H1 (cell line): ENCODE results near the gene KCNH8. TPM values are rescaled to one million over a fixed set of nuclear protein-coding genes. Genes with fewer than 3 reads are reported as not detected.

Experiments used
- CTCF ChIA-PET: fragments of 300-600 bp; sonication (Branson Sonifier 250); formaldehyde crosslinking; loops from one replicate; lab custom pipeline; 2021; ENCODE audit not compliant: partially characterized antibody; lab: Charles Lee
- POLR2A ChIA-PET: fragments of 300-600 bp; sonication (Branson Sonifier 250); formaldehyde crosslinking; loops from one replicate; lab custom pipeline; 2021; ENCODE audit warnings: inconsistent platforms; ENCODE audit not compliant: partially characterized antibody; lab: Charles Lee
- DNase-seq, 2 experiments: peaks; one replicate each; pipeline versions ENCODE4 v3.0.0 to v3.0.0-alpha.2; 2010 to 2022; ENCODE audit warnings: low spot score in 2 of 2, low read depth in 1 of 2, mixed read lengths in 1 of 2
- FAIRE-seq: peaks from 2 replicates; lab custom pipeline; 2011; peaks lifted over from hg19 to GRCh38; lab: Jason Lieb, UNC
- H2AFZ ChIP-seq: 2 replicates; pipeline ENCODE4 v1.8.1; 2012; ENCODE audit warnings: low read length, inconsistent platforms
- H2AK5ac ChIP-seq: 2 replicates; pipeline ENCODE4 v1.6.1; 2013; ENCODE audit warnings: low read depth, low read length
- H2BK120ac ChIP-seq: replicated peaks from 2 replicates; pipeline ENCODE3; 2013; ENCODE audit warnings: low read depth, low read length, inconsistent platforms
- H2BK12ac ChIP-seq: 2 replicates; pipeline ENCODE4 v1.6.1; 2013; ENCODE audit warnings: low read depth, low read length
- H2BK15ac ChIP-seq: 2 replicates; pipeline ENCODE4 v1.6.1; 2013; ENCODE audit warnings: low read length
- H2BK20ac ChIP-seq: 2 replicates; pipeline ENCODE4 v1.6.1; 2013; ENCODE audit warnings: low read length
- H2BK5ac ChIP-seq: 2 replicates; pipeline ENCODE4 v1.6.1; 2013; ENCODE audit warnings: low read depth, low read length
- H3K14ac ChIP-seq: 2 replicates; pipeline ENCODE4 v1.6.1; 2013; ENCODE audit warnings: inconsistent platforms; ENCODE audit not compliant: insufficient read length
- H3K18ac ChIP-seq: 2 replicates; pipeline ENCODE4 v1.6.1; 2013; ENCODE audit warnings: low read length; ENCODE audit errors: extremely low read depth
- H3K23ac ChIP-seq: 2 replicates; pipeline ENCODE4 v1.6.1; 2013; ENCODE audit warnings: inconsistent platforms; ENCODE audit not compliant: insufficient read length
- H3K23me2 ChIP-seq: 2 replicates; pipeline ENCODE4 v1.6.1; 2013; ENCODE audit warnings: low read depth, low read length
- H3K27ac ChIP-seq: 2 replicates; pipeline ENCODE4 v1.6.1; 2011; ENCODE audit warnings: low read depth, low read length, inconsistent platforms
- H3K27me3 ChIP-seq, 4 experiments: replicated peaks in 1 of 4; 1 replicate in 1 of 4; 2 replicates in 3 of 4; pipeline versions ENCODE4 v1.6.1 to v1.8.1; 2011 to 2013; ENCODE audit warnings: low read length in 3 of 4, mild to moderate bottlenecking in 3 of 4, inconsistent platforms in 2 of 4, mixed read lengths in 2 of 4, moderate library complexity in 1 of 4; ENCODE audit not compliant: control insufficient read depth in 3 of 4, insufficient read depth in 3 of 4; ENCODE audit errors: extremely low read depth in 1 of 4
- H3K36me3 ChIP-seq, 4 experiments: 2 replicates each; pipeline versions ENCODE4 v1.6.1 to v1.8.1; 2011 to 2013; ENCODE audit warnings: mild to moderate bottlenecking in 4 of 4, low read length in 3 of 4, moderate library complexity in 2 of 4, control low read depth in 1 of 4, inconsistent platforms in 1 of 4; ENCODE audit not compliant: insufficient read depth in 4 of 4, control insufficient read depth in 2 of 4
- H3K4ac ChIP-seq: replicated peaks from 2 replicates; pipeline ENCODE3; 2013; ENCODE audit warnings: low read length, low read depth, mixed read lengths, inconsistent platforms; ENCODE audit not compliant: insufficient read length
- H3K4me1 ChIP-seq, 4 experiments: replicated peaks in 1 of 4; 1 replicate in 1 of 4; 2 replicates in 3 of 4; pipeline versions ENCODE4 v1.6.1 to v1.8.1; 2011 to 2013; ENCODE audit warnings: low read length in 3 of 4, inconsistent platforms in 2 of 4, mixed read lengths in 1 of 4; ENCODE audit not compliant: insufficient read depth in 4 of 4, control insufficient read depth in 3 of 4
- H3K4me2 ChIP-seq, 2 experiments: 2 replicates each; pipeline versions ENCODE4 v1.6.1 to v1.8.1; 2011 to 2013; ENCODE audit warnings: low read depth in 2 of 2, low read length in 2 of 2, control low read depth in 1 of 2, inconsistent platforms in 1 of 2, mild to moderate bottlenecking in 1 of 2; ENCODE audit not compliant: insufficient read depth in 1 of 2
- H3K4me3 ChIP-seq, 4 experiments: fragments of 200-600, 300-600 bp in 1 of 4; sonication (generic), shearing (Covaris generic), sonication (Bioruptor Twin) in 1 of 4; 2 replicates each; pipeline versions ENCODE4 v1.5.1 to v1.8.1; 2011 to 2016; ENCODE audit warnings: low read length in 4 of 4, low read depth in 3 of 4, control low read depth in 2 of 4, inconsistent platforms in 2 of 4, mild to moderate bottlenecking in 2 of 4, mixed read lengths in 1 of 4, moderate library complexity in 1 of 4; ENCODE audit not compliant: insufficient read depth in 2 of 4; ENCODE audit errors: extremely low read depth in 1 of 4
- H3K56ac ChIP-seq: replicated peaks from 2 replicates; pipeline ENCODE3; 2013; ENCODE audit warnings: low read depth, mild to moderate bottlenecking, mixed read lengths, low read length, inconsistent platforms; ENCODE audit not compliant: insufficient read length
- H3K79me1 ChIP-seq: 2 replicates; pipeline ENCODE4 v1.6.1; 2013; ENCODE audit warnings: low read depth, low read length, control low read depth
- H3K79me2 ChIP-seq, 2 experiments: 2 replicates each; pipeline versions ENCODE4 v1.6.1 to v1.8.1; 2012 to 2013; ENCODE audit warnings: low read length in 2 of 2, mild to moderate bottlenecking in 2 of 2, inconsistent platforms in 1 of 2; ENCODE audit not compliant: insufficient read depth in 2 of 2, control insufficient read depth in 1 of 2
- H3K9ac ChIP-seq, 4 experiments: replicated peaks in 1 of 4; 1 replicate in 1 of 4; 2 replicates in 3 of 4; pipeline versions ENCODE4 v1.6.1 to v1.8.1; 2011 to 2013; ENCODE audit warnings: low read depth in 3 of 4, low read length in 3 of 4, control low read depth in 2 of 4, mild to moderate bottlenecking in 2 of 4, moderate library complexity in 2 of 4, inconsistent platforms in 1 of 4; ENCODE audit errors: extremely low read depth in 1 of 4
- H3K9me3 ChIP-seq, 2 experiments: 2 replicates each; pipeline versions ENCODE4 v1.6.1 to v1.8.1; 2012 to 2013; ENCODE audit warnings: mild to moderate bottlenecking in 2 of 2, moderate library complexity in 2 of 2, control low read depth in 1 of 2, inconsistent platforms in 1 of 2, low read depth in 1 of 2, low read length in 1 of 2, mixed read lengths in 1 of 2; ENCODE audit not compliant: insufficient read depth in 2 of 2
- H4K20me1 ChIP-seq, 2 experiments: replicated peaks in 1 of 2; 2 replicates each; pipeline versions ENCODE3 to v1.8.1; 2011 to 2013; ENCODE audit warnings: inconsistent platforms in 2 of 2, low read length in 2 of 2, mild to moderate bottlenecking in 1 of 2; ENCODE audit not compliant: insufficient read depth in 2 of 2, control insufficient read depth in 1 of 2
- H4K5ac ChIP-seq: 2 replicates; pipeline ENCODE4 v1.6.1; 2013; ENCODE audit warnings: low read length, low read depth, mixed read lengths, inconsistent platforms; ENCODE audit not compliant: insufficient read length
- H4K8ac ChIP-seq: 2 replicates; pipeline ENCODE4 v1.8.0; 2013; ENCODE audit warnings: mild to moderate bottlenecking, moderate library complexity, low read length, inconsistent platforms; ENCODE audit not compliant: insufficient read depth; ENCODE audit errors: extremely low read depth
- H4K91ac ChIP-seq: replicated peaks from 2 replicates; pipeline ENCODE3; 2013; ENCODE audit warnings: low read length, mixed read lengths, inconsistent platforms; ENCODE audit not compliant: insufficient read length
- BCL11A ChIP-seq, 2 experiments: IDR thresholded peaks; one replicate each; pipeline ENCODE4 v1.6.1; 2011; ENCODE audit warnings: low read depth in 2 of 2, low read length in 2 of 2, mild to moderate bottlenecking in 2 of 2
- CBX5 ChIP-seq: fragments of 300-800, 300-1000 bp; sonication (generic); IDR thresholded peaks from 2 replicates; pipeline ENCODE4 v1.7.1; 2016; ENCODE audit warnings: antibody characterized with exemption, low read length, low read depth
- CEBPB ChIP-seq: IDR thresholded peaks from 2 replicates; pipeline ENCODE4 v1.6.1; 2012; ENCODE audit warnings: low read depth, low read length
- CHD1 ChIP-seq: IDR thresholded peaks from 2 replicates; pipeline ENCODE4 v1.6.1; 2012; ENCODE audit warnings: low read depth, low read length, improper control_type of control experiment
- FOSL1 ChIP-seq: IDR thresholded peaks from 2 replicates; pipeline ENCODE4 v1.6.1; 2011; ENCODE audit warnings: mild to moderate bottlenecking, low read depth, low read length, moderate library complexity; ENCODE audit not compliant: insufficient read depth
- GTF2F1 ChIP-seq: IDR thresholded peaks from 2 replicates; pipeline ENCODE4 v1.6.1; 2012; ENCODE audit warnings: low read depth, low read length, improper control_type of control experiment, borderline replicate concordance
- KDM5A ChIP-seq: fragments of 200-600 bp; IDR thresholded peaks from 2 replicates; pipeline ENCODE4 v1.7.1; 2012; ENCODE audit warnings: mild to moderate bottlenecking, low read length, inconsistent platforms, mixed read lengths
- SAP30 ChIP-seq: fragments of 300-600 bp; sonication (generic); IDR thresholded peaks from 2 replicates; pipeline ENCODE4 v1.7.1; 2012; ENCODE audit warnings: low read length, moderate library complexity, mild to moderate bottlenecking, inconsistent platforms; ENCODE audit not compliant: insufficient read depth, insufficient replicate concordance
- SRF ChIP-seq: IDR thresholded peaks from 2 replicates; pipeline ENCODE4 v1.6.1; 2011; ENCODE audit warnings: mild to moderate bottlenecking, low read depth, low read length, moderate library complexity
- TBP ChIP-seq: IDR thresholded peaks from 2 replicates; pipeline ENCODE4 v1.6.1; 2011; ENCODE audit warnings: low read depth, low read length, improper control_type of control experiment
- TCF12 ChIP-seq: IDR thresholded peaks from 2 replicates; pipeline ENCODE4 v1.6.1; 2011; ENCODE audit warnings: low read depth, mild to moderate bottlenecking, low read length
- YY1 ChIP-seq: IDR thresholded peaks from 2 replicates; pipeline ENCODE4 v1.6.1; 2011; ENCODE audit warnings: low read depth, mild to moderate bottlenecking, low read length
- WGBS, 2 experiments: shearing (Covaris generic) in 1 of 2; methylation state at CpG; one replicate each; pipeline versions ENCODE4 v1.1.6 to v1.1.7; 2013 to 2015; ENCODE audit warnings: low lambda C conversion rate in 2 of 2, mixed read lengths in 2 of 2, inconsistent platforms in 1 of 2, low coverage in 1 of 2, missing lambda C conversion rate in 1 of 2; ENCODE audit not compliant: insufficient replicate concordance in 2 of 2, insufficient coverage in 1 of 2, insufficient read length in 1 of 2; ENCODE audit errors: extremely low coverage in 1 of 2, missing lambda C conversion rate in 1 of 2; 5-methylcytosine and 5-hydroxymethylcytosine counted together
- polyA plus RNA-seq, 7 experiments: library from polyadenylated mRNA; depleted of rRNA in 3 of 7; stranded (reverse) in 5 of 7; unstranded in 2 of 7; fragments of >200 nt in 5 of 7; fragments of 200-250 nt in 2 of 7; gene quantifications; 1 replicate in 5 of 7; 2 replicates in 1 of 7; 4 replicates in 1 of 7; pipeline versions ENCODE4 v1.2.1 to v1.2.3, GENCODE V29; 2011 to 2013; ENCODE audit warnings: missing spikeins in 2 of 7, mixed read lengths in 2 of 7
- total RNA-seq: library from RNA; stranded (reverse); fragmentation: NEBNext Ultra II Directional; extraction: Animal tissue kit (Norgen Biotek cat#: 25700); gene quantifications from 2 replicates; pipeline ENCODE4 v1.2.1, GENCODE V29; 2021
- TF ChIP-seq, protein P1 (sequence below): IDR thresholded peaks from 2 replicates; pipeline ENCODE4 v1.6.1; 2011; ENCODE audit warnings: low read length, improper control_type of control experiment
- TF ChIP-seq, protein P2 (sequence below): IDR thresholded peaks from 2 replicates; pipeline ENCODE4 v1.6.1; 2012; ENCODE audit warnings: inconsistent platforms

The KCNH8 gene
- total and polyA plus RNA-seq, 2 of the 8 experiments (the other 6 are each of a cell fraction or from before 2014, with no cell fraction given), result 2.2 to 2.4 TPM

GRCh38 chr3:19489936-19490335 lies 341.6 kb downstream of the KCNH8 start:
- Histone ChIP-seq H2BK15ac (no peak overlapping the region), H4K5ac (no peak overlapping the region), H4K8ac (no peak overlapping the region), H3K23me2 (no peaks in the 10 kb centered on the region; the same call in 1 of the 2 replicates), H3K4me2 (no peak overlapping the region), H3K27ac (no peak overlapping the region), H3K36me3 (no peaks in the 10 kb centered on the region), H2BK5ac (no peak overlapping the region), H2BK120ac (no peak overlapping the region), H2AK5ac (no peak overlapping the region), H3K79me1 (no peaks in the 10 kb centered on the region), H2AFZ (no peak overlapping the region), H4K91ac (no peak overlapping the region), H3K4me1 (no peaks in the 10 kb centered on the region), H3K14ac (no peak overlapping the region), H3K9me3 (no peaks in the 10 kb centered on the region), H3K4me3 (no peak overlapping the region), H3K18ac (no peak overlapping the region), H4K20me1 (no peaks in the 10 kb centered on the region), H3K27me3 (no peaks in the 10 kb centered on the region), H3K56ac (no peak overlapping the region), H2BK12ac (no peak overlapping the region), H2BK20ac (no peak overlapping the region), H3K9ac (no peak overlapping the region), H3K23ac (no peak overlapping the region), H3K4ac (no peak overlapping the region), H3K79me2 (no peaks in the 10 kb centered on the region)
- WGBS, 2 experiments, result 93% methylated on average over 13 of the region's 13 CpGs; no CpG with 5 or more reads in 1 of the 2 experiments
- CTCF ChIA-PET, result interaction anchor here (2.4 kb wide), 1 partner anchor 17 kb away, joined by 6 read pairs; no protein-coding TSS in a partner anchor
- no peak for FAIRE-seq
- DNase-seq, result no peak
- POLR2A ChIA-PET, result no interaction called here
- TF ChIP-seq BCL11A (IDR thresholded peaks at IDR 0.05; ENCODE audit: low read depth in 2 of 2, low read length in 2 of 2) (no peak), CBX5 (no peak), TCF12 (no peak), FOSL1 (no peak), YY1 (no peak), KDM5A (no peak), SRF (no peak), CHD1 (no peak), GTF2F1 (no peak), SAP30 (no peak), TBP (no peak), CEBPB (no peak)
- TF ChIP-seq, protein P1, sequence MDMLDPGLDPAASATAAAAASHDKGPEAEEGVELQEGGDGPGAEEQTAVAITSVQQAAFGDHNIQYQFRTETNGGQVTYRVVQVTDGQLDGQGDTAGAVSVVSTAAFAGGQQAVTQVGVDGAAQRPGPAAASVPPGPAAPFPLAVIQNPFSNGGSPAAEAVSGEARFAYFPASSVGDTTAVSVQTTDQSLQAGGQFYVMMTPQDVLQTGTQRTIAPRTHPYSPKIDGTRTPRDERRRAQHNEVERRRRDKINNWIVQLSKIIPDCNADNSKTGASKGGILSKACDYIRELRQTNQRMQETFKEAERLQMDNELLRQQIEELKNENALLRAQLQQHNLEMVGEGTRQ, result no peak
- TF ChIP-seq, protein P2, sequence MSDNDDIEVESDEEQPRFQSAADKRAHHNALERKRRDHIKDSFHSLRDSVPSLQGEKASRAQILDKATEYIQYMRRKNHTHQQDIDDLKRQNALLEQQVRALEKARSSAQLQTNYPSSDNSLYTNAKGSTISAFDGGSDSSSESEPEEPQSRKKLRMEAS, result no peak
